ENCODE data around the gene CRAT. TPM values are rescaled to one million over a fixed set of nuclear protein-coding genes. Genes with fewer than 3 reads are reported as not detected.

The CRAT gene
- total and polyA plus RNA-seq, 2 experiments from 2014 or later, result 4.6 to 9.9 TPM

GRCh38 chr9:129154866-129155477 lies 44.4 kb upstream of the CRAT start:
- Histone ChIP-seq H3K4me2 (no peak overlapping the region), H3K36me3 (ENCODE audit: insufficient read depth) (no peaks in the 10 kb centered on the region), H3K27me3 (ENCODE audit: insufficient read depth) (no peaks in the 10 kb centered on the region), H3K4me1 (ENCODE audit: insufficient read depth) (no peaks in the 10 kb centered on the region), H3K9me2 (ENCODE audit: insufficient read depth) (no peaks in the 10 kb centered on the region), H4K20me1 (replicated peaks; ENCODE audit: insufficient read depth) (no peaks in the 10 kb centered on the region), H3K27ac (ENCODE audit: low read depth) (no peak overlapping the region), H2AFZ (no peak overlapping the region), H3K79me2 (replicated peaks; ENCODE audit: insufficient read depth) (no peaks in the 10 kb centered on the region), H3F3A (replicated peaks; ENCODE audit: low read depth) (no peaks in the 10 kb centered on the region), H3K4me3 (no peak overlapping the region)
- H3K27me3 Mint-ChIP-seq (ENCODE audit: insufficient read depth, low read depth, poor library complexity), result peaks cover 12% of the 10 kb centered on the region
- no peaks in the 10 kb centered on the region for H3K9me3 Mint-ChIP-seq
- H3K4me1 Mint-ChIP-seq, result no peaks in the 10 kb centered on the region; the same call in 2 of the 3 replicates
- DNase-seq (ENCODE audit: low spot score) (no peak), ATAC-seq (no peak)
- peaks cover 8% of the 10 kb centered on the region for H3K36me3 Mint-ChIP-seq (ENCODE audit: low read depth)
- no peak overlapping the region for H3K27ac Mint-ChIP-seq
- no peak for TF ChIP-seq STAT1 (IDR thresholded peaks at IDR 0.05; ENCODE audit: unreplicated experiment)
- TF ChIP-seq ZNF114 (CRISPR knock-in tag; IDR thresholded peaks at IDR 0.05), result no peak
- no peak for TF ChIP-seq EZH2phosphoT487 (IDR thresholded peaks at IDR 0.05; ENCODE audit: unreplicated experiment)
- no peak for TF ChIP-seq ETS1 (IDR thresholded peaks at IDR 0.05)
- no peak for TF ChIP-seq ZNF462 (CRISPR knock-in tag; IDR thresholded peaks at IDR 0.05)
- TF ChIP-seq ZNF331 (CRISPR knock-in tag; IDR thresholded peaks at IDR 0.05; ENCODE audit: low read depth), result no peak
- TF ChIP-seq CREB1 (CRISPR knock-in tag; IDR thresholded peaks at IDR 0.05; ENCODE audit: low read depth), result no peak
- no peak for TF ChIP-seq REST (IDR thresholded peaks at IDR 0.05; ENCODE audit: unreplicated experiment)
- no peak for TF ChIP-seq JUNB (IDR thresholded peaks at IDR 0.05; ENCODE audit: unreplicated experiment)
- no peak for TF ChIP-seq EZH2 (IDR thresholded peaks at IDR 0.05; ENCODE audit: low read depth, unreplicated experiment)
- TF ChIP-seq POLR2AphosphoS5 (IDR thresholded peaks at IDR 0.05; ENCODE audit: low read depth), result no peak
- H3K4me3 Mint-ChIP-seq, result no peak overlapping the region

All from GM23338 (cell line).